NCI-H524 (cell line): ENCODE results near the gene TMEM131L.

Experiments
- DNase-seq, 2 experiments: peaks; one replicate each; lab custom pipeline; 2025; lab: John Stamatoyannopoulos, UW

TMEM131L gene

DNA sequence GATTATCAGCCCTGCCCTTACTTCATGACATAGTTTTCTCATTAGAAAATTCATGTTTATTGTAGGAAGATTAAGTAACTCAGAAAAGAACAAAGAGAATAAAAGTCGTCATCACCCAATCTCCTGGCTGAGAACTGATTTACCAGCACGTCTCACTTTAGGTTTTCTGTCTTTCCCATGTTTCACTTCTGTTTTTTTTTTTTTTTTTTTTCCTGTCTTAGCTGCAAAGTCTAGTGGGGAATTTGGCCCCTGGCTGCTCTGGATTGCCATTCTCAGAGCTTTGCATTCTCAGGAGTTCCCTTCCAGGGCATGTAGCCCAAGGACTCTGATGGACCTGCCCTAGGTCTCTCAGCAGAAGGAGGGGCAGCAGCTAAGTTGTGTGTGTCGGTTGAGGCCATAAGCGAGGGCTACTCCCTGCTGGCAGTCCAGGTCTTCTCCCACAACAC, 57.8 kb downstream of the TMEM131L start:
- DNase-seq = no peak

GRCh38 chr4:153524682-153525081, 58.5 kb downstream of the TMEM131L start:
- DNase-seq = no peak

DNA sequence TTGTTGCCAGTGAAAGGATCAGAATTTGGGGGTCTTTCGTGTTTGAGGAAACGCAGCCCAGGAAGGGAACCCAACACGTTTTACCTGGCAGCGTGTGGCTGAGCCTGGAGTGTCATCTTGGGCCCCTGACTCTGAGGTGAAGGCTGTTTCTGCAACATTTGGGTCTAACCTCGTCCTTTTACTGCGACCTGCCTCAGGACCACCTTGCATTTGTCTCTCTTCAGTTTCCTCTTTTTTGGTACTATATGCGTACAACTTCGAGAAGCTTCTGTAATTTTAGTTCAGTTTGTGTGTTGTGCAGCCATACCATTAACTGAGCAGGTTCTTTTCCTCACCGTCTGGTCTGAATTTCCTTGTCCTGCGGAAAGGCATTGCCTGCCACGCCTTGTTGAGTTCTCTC, 61.5 kb downstream of the TMEM131L start:
- no peak for DNase-seq

GRCh38 chr4:153528705-153529485, 62.7 kb downstream of the TMEM131L start:
- DNase-seq = no peak

- DNase-seq = peak in 1 of 2 experiments; percentile 61
Observed at GRCh38 chr4:153529646-153530045, 63.5 kb downstream of the TMEM131L start.

DNA sequence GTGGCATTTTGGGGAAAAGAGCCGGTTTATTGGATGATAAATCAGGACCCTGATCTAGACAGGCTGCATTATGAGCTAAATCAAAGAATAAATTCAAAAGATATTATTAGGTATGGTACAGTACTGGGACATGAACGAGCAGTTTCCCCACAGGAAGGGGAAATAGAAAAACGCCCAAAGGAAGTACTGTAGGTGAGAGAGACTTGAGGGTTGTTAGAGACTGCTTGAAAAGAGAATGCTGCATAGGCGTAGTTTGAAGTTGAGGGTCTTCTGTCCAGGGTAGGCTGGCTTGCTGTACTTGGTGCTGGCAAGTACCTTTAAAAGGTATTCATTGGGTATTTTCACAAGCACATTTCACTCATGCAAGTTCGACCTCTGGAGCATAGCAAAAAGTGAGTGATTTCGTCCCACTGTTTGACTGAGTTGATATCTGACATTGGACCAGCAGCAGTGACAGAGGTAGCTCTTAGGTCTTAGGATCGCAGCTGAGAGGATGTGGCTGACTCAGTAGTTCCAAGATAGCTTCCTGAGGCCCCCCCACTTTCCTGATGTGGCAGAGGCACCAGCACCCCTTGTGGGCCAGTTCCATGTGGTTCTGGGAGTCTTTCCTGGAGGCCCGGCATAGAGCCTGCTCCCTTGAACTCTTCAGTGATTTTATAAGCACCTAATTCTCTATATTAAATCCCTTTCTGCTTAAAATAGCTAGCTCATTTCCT, 64.3 kb downstream of the TMEM131L start:
- no peak for DNase-seq

- no peak for DNase-seq
Observed at GRCh38 chr4:153531000-153531358, 64.8 kb downstream of the TMEM131L start.

- DNase-seq = peak in 1 of 2 experiments; percentile 62
Observed at GRCh38 chr4:153531976-153532626, 65.9 kb downstream of the TMEM131L start.

DNA sequence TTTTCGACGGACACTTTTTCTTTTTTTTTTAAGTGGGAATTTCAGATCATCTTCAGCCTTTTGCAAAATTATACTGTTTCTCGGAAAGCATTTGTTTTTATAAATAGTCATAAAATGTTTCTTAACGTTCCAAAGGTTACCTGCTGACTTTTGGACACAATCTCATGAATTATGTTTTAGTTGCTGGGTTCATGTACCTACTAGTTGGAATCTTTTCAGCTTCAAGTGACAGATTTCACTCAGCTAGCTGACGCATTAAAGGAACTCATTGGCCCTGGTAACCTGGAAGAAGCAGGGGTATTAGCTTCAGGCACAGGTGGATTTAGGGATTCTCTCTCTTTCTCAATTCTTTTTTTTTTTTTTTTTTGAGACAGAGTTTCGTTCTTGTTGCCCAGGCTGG, 66.5 kb downstream of the TMEM131L start:
- DNase-seq = no peak

GRCh38 chr4:153533387-153533786, 67.2 kb downstream of the TMEM131L start:
- no peak for DNase-seq

GRCh38 chr4:153534792-153535629, 68.9 kb downstream of the TMEM131L start:
- DNase-seq = no peak

- no peak for DNase-seq
Observed at GRCh38 chr4:153535772-153536513, 69.8 kb downstream of the TMEM131L start.

- DNase-seq = no peak
Observed at GRCh38 chr4:153537493-153537960, 71.4 kb downstream of the TMEM131L start.

- peak in 1 of 2 experiments; percentile 3 for DNase-seq
Observed at GRCh38 chr4:153538487-153539357, 72.6 kb downstream of the TMEM131L start.

DNA sequence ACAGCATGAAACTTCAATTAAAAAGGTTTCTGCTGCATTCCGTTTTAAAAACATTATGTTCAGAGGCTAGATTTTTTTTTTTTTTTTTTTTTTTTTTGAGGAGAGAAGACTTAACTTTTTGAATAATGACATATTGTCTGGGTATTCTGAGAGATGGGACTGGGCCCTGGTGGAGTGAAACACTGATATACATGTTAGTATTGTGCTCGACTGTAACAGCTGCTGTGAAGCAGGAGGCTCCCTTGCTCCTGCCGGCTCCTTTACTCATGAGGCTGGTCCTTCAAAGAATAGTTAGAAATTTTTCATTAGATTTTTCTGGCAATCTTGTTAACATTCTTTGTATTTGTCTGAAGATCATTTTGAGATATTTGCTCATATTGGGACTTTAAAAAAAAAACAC, 73.3 kb downstream of the TMEM131L start:
- DNase-seq = no peak

DNA sequence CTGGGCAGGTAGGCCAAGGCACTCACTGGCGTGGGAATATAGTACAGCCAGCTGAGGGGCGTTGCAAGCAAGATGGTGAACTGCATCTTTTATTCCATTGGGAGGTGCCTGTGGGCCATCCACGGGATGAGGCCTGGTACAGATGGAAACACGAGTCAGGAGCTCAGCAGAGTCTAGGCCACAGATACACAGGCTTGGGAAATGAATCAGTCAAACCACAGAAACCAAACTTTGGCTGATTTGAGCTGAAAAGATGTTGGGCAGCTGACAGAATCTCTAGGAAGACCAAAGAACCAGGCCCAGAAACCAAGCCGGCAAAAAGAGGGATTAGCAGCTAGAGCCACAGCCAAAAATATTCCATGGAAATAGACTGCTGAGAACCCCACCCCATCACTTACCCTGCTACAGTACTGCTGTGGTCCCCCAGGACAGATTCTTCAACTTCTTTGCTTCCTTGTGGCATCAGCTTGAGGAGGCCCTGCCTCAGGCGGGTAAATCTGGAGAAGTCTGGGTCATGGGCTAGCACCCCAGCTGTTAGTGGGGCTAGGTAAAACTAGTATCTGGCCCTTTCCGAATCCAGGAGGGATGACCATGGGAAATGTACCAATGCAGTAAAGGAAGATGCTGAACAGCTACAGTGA, 75.4 kb downstream of the TMEM131L start:
- no peak for DNase-seq

DNA sequence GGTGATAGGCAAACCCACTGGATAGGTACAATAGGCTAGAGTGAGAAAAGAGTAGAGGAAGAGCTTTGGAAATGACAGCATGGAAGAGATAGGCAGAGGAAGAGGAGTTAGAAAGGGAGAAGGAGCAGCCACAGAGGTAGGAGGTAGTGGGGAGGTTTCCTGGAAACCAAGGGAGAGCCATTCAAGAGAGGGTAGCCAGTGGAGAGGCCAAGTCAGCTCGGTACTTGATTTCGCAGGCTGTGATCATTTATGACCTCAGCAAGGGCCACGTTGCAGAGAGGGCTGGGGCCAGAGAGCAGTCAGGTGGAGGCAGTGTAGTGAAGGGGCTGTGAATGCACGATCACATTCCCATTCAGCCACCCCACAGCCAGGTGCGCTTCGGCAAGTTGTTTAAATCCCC, 76.0 kb downstream of the TMEM131L start:
- DNase-seq = no peak

GRCh38 chr4:153542834-153543233, 76.7 kb downstream of the TMEM131L start:
- DNase-seq = no peak

GRCh38 chr4:153543351-153543750, 77.2 kb downstream of the TMEM131L start:
- DNase-seq = no peak

- DNase-seq = peak in 1 of 2 experiments; percentile 9
Observed at GRCh38 chr4:153545822-153546221, 79.7 kb downstream of the TMEM131L start.
